OCI-LY3 (cell line): ENCODE measurements around the gene UPK3B.
"Not testable (repeated sequence)": the region's sequence is repeated elsewhere in the genome, so short reads cannot be mapped to it uniquely, and the experiment has no call there.

Experiments used
- CTCF ChIP-seq: fragments of 200-600, 300-600 bp; sonication (generic); IDR thresholded peaks from 2 replicates; pipeline ENCODE4 v1.5.1; 2014; ENCODE audit warnings: antibody characterized with exemption, low read length, low read depth
- EZH2phosphoT487 ChIP-seq: fragments of 200-600 bp; shearing (Covaris generic); IDR thresholded peaks from 2 replicates; pipeline ENCODE4 v1.6.1; 2018; ENCODE audit warnings: antibody characterized with exemption, mixed run types, low read depth

GRCh38 chr7:76471556-76472221 is 38.7 kb upstream of the UPK3B start:
- TF ChIP-seq CTCF, EZH2phosphoT487: not testable (repeated sequence)
